GM12801 (cell line): ENCODE results near the gene KRTAP29-1.

ENCODE experiments used
- CTCF ChIP-seq: IDR thresholded peaks from one replicate; pipeline ENCODE4 v1.5.1; 2011; ENCODE audit warnings: control low read depth; ENCODE audit not compliant: insufficient read length; ENCODE audit errors: extremely low read depth

KRTAP29-1 gene

GRCh38 chr17:41304091-41304490 is 1.4 kb upstream of the KRTAP29-1 start:
- TF ChIP-seq CTCF = no peak

GRCh38 chr17:41302981-41303380 is 330 bp upstream of the KRTAP29-1 start:
- no peak for TF ChIP-seq CTCF

GRCh38 chr17:41301204-41301790 is 1.4 kb downstream of the KRTAP29-1 start:
- TF ChIP-seq CTCF = no peak

GRCh38 chr17:41298458-41299135 is 4.1 kb downstream of the KRTAP29-1 start:
- no peak for TF ChIP-seq CTCF

- TF ChIP-seq CTCF = no peak
These were observed 5.8 kb downstream of the KRTAP29-1 start for GRCh38 chr17:41296846-41297245.

GRCh38 chr17:41294016-41294415 is 8.6 kb downstream of the KRTAP29-1 start:
- no peak for TF ChIP-seq CTCF

GRCh38 chr17:41287050-41287449 is 15.6 kb downstream of the KRTAP29-1 start:
- TF ChIP-seq CTCF = no peak

- TF ChIP-seq CTCF = no peak
These were observed 18.1 kb downstream of the KRTAP29-1 start for GRCh38 chr17:41284546-41284945.
